ENCODE results near the gene COPS6. TPM values are rescaled to one million over a fixed set of nuclear protein-coding genes. Genes with fewer than 3 reads are reported as not detected.

COPS6 gene
- polyA plus RNA-seq, 1 of the 3 experiments (the other 2 are of a cell fraction): 435 TPM

DNA sequence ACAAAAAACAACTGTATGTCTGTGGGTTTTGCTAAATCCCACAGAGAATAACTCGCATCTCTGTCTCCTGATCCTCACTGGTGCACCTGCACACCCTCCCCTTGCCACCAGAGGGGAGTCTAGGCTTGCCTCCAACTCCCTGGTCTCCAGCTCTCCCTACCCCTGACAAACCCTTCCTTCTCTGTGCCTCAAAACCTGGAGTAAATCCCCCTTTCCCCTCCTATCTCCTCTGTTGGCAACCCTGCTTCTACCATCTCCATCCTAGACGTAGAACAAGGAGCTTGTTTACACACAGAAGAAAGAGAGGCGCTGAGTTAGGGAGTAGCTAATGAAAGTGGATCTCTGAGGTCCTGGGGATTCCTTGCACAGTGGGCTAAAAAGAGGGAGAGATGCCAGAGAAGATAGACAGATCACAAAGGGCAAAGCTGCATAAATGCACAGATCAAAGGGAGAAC is 44.0 kb downstream of the COPS6 start:
- H4K20me1 ChIP-seq (ENCODE audit: insufficient read depth): no peaks in the 10 kb centered on the region
- peak overlapping the region in 1 of 2 experiments; percentile 6; a peak in 1 of 4 replicates for H3K4me3 ChIP-seq (ENCODE audit: low read depth in 2 of 2, low read length in 1 of 2)
- H3K9ac ChIP-seq: no peak overlapping the region
- 0 out of 4 replicates have a peak overlapping the region, but pooled peaks of 1 of the 2 experiments have one; percentile 1 for H3K27ac ChIP-seq (ENCODE audit: low read depth in 2 of 2, low read length in 1 of 2)
- no peak overlapping the region for H3K4me2 ChIP-seq
- peak overlapping the region; percentile 54; the same call in 1 of the 2 replicates for H2AFZ ChIP-seq (ENCODE audit: low read depth)
- H3F3A ChIP-seq (replicated peaks; ENCODE audit: insufficient read depth): peaks cover 27% of the 10 kb centered on the region
- H3K9me2 ChIP-seq: no peaks in the 10 kb centered on the region
- CTCF ChIA-PET: interaction anchor here (0.6 to 13.6 kb wide), 51 partner anchors 8 to 1256 kb away, joined by 3 to 262 read pairs (median 6); partner anchors contain the start of genes AP4M1, CNPY4, COPS6 and GAL3ST4
- no peaks in the 10 kb centered on the region for H3K9me3 ChIP-seq
- H3K27me3 ChIP-seq (ENCODE audit: insufficient read depth): no peaks in the 10 kb centered on the region
- no peak for TF ChIP-seq TAF1 (IDR thresholded peaks at IDR 0.05; ENCODE audit: borderline replicate concordance, low read depth, low read length)
- no peak for TF ChIP-seq MXI1 (IDR thresholded peaks at IDR 0.05; ENCODE audit: low read depth, low read length)
- TF ChIP-seq SMC3 (IDR thresholded peaks at IDR 0.05; ENCODE audit: low read depth, low read length): peak; percentile 97
- 0 out of 2 replicates have a peak, but pooled peaks have one; percentile 2 for TF ChIP-seq FOXJ3 (CRISPR knock-in tag; IDR thresholded peaks at IDR 0.05)
- peak; percentile 97 for TF ChIP-seq RAD21 (IDR thresholded peaks at IDR 0.05; ENCODE audit: low read length)
- TF ChIP-seq GATA2 (CRISPR knock-in tag; IDR thresholded peaks at IDR 0.05): 0 out of 2 replicates have a peak, but pooled peaks have one; percentile 40
- TF ChIP-seq, protein P1, sequence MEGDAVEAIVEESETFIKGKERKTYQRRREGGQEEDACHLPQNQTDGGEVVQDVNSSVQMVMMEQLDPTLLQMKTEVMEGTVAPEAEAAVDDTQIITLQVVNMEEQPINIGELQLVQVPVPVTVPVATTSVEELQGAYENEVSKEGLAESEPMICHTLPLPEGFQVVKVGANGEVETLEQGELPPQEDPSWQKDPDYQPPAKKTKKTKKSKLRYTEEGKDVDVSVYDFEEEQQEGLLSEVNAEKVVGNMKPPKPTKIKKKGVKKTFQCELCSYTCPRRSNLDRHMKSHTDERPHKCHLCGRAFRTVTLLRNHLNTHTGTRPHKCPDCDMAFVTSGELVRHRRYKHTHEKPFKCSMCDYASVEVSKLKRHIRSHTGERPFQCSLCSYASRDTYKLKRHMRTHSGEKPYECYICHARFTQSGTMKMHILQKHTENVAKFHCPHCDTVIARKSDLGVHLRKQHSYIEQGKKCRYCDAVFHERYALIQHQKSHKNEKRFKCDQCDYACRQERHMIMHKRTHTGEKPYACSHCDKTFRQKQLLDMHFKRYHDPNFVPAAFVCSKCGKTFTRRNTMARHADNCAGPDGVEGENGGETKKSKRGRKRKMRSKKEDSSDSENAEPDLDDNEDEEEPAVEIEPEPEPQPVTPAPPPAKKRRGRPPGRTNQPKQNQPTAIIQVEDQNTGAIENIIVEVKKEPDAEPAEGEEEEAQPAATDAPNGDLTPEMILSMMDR (IDR thresholded peaks at IDR 0.05): peak; percentile 97
- TF ChIP-seq RFX5 (IDR thresholded peaks at IDR 0.05; ENCODE audit: low read length): no peak
- H3K36me3 ChIP-seq (replicated peaks in 1 of 2; ENCODE audit: control insufficient read depth in 1 of 2, insufficient read depth in 2 of 2, low read length in 1 of 2): no peaks in the 10 kb centered on the region
- POLR2A ChIA-PET: interaction anchor here (1.0 to 3.1 kb wide), 3 partner anchors 16 to 31 kb away, joined by 3 to 12 read pairs (median 4); partner anchors contain the start of genes AP4M1, LAMTOR4 and MCM7
- WGBS (ENCODE audit: low lambda C conversion rate): 17% methylated on average over 3 of the region's 3 CpGs
- peaks cover 5 to 10% of the 10 kb centered on the region in 2 experiments; a peak in 2 of 4 replicates for H3K4me1 ChIP-seq (ENCODE audit: control insufficient read depth in 1 of 2, insufficient read depth in 2 of 2, low read depth in 1 of 2, low read length in 1 of 2)
- DNase-seq: peak; percentile 89
- no peaks in the 10 kb centered on the region for H3K79me2 ChIP-seq (ENCODE audit: insufficient read depth)

DNA sequence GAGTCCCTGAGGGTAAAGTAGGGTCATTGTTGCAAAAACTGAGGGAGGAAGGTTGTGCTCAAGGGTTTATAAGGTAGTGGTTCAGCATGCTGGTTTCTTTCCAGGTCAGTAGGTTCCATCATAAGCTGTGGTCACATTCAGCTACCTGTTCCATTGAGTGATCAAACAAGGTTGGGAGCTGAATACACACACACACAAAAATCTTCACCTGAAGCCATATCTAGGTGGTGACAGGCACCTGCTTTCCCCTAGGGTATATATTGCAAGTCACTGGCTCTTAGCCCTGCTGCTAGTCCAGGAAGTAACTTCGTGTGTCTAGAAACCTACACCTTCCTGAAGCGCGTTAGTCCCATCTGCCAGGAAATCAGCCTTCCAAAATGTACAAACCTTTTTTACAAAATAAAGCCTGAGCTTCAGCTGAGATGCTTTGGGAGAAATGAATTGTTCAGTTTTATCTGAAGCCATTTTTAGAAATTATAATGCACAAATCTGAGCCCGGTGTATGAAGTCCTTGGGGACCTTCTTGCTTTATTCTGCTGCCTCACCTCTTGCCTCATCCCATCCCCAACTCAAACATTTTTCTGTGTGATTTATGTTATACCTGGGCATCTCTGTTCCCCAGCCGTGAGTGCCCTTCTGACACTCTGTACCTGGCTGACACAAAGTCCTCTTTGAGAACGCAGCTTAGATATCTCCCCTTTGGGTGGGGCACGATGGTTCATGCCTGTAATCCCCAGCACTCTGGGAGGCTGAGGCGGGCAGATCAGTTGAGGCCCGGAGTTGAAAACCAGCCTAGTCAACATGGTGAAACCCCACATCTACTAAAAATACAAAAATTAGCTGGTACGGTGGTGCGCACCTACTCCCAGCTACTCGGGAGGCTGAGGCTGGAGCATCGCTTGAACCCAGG is 49.3 kb downstream of the COPS6 start:
- H3K9me2 ChIP-seq: no peaks in the 10 kb centered on the region
- WGBS (ENCODE audit: low lambda C conversion rate): 80% methylated on average over 13 of the region's 13 CpGs
- DNase-seq: no peak
- H3K4me3 ChIP-seq (ENCODE audit: low read depth in 2 of 2, low read length in 1 of 2): no peak overlapping the region
- POLR2A ChIA-PET: no interaction called here
- no peak overlapping the region for H3K9ac ChIP-seq
- TF ChIP-seq, protein P2, sequence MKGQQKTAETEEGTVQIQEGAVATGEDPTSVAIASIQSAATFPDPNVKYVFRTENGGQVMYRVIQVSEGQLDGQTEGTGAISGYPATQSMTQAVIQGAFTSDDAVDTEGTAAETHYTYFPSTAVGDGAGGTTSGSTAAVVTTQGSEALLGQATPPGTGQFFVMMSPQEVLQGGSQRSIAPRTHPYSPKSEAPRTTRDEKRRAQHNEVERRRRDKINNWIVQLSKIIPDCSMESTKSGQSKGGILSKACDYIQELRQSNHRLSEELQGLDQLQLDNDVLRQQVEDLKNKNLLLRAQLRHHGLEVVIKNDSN (IDR thresholded peaks at IDR 0.05; ENCODE audit: borderline replicate concordance, low read depth): no peak
- TF ChIP-seq, protein P3, sequence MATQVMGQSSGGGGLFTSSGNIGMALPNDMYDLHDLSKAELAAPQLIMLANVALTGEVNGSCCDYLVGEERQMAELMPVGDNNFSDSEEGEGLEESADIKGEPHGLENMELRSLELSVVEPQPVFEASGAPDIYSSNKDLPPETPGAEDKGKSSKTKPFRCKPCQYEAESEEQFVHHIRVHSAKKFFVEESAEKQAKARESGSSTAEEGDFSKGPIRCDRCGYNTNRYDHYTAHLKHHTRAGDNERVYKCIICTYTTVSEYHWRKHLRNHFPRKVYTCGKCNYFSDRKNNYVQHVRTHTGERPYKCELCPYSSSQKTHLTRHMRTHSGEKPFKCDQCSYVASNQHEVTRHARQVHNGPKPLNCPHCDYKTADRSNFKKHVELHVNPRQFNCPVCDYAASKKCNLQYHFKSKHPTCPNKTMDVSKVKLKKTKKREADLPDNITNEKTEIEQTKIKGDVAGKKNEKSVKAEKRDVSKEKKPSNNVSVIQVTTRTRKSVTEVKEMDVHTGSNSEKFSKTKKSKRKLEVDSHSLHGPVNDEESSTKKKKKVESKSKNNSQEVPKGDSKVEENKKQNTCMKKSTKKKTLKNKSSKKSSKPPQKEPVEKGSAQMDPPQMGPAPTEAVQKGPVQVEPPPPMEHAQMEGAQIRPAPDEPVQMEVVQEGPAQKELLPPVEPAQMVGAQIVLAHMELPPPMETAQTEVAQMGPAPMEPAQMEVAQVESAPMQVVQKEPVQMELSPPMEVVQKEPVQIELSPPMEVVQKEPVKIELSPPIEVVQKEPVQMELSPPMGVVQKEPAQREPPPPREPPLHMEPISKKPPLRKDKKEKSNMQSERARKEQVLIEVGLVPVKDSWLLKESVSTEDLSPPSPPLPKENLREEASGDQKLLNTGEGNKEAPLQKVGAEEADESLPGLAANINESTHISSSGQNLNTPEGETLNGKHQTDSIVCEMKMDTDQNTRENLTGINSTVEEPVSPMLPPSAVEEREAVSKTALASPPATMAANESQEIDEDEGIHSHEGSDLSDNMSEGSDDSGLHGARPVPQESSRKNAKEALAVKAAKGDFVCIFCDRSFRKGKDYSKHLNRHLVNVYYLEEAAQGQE (IDR thresholded peaks at IDR 0.05; ENCODE audit: low read depth, low read length): no peak
- TF ChIP-seq SMC3 (IDR thresholded peaks at IDR 0.05; ENCODE audit: low read depth, low read length) (no peak), GATA2 (CRISPR knock-in tag; IDR thresholded peaks at IDR 0.05) (no peak), NRF1 (IDR thresholded peaks at IDR 0.05; ENCODE audit: low read depth, low read length) (no peak), MEF2A (IDR thresholded peaks at IDR 0.05; ENCODE audit: borderline replicate concordance, low read depth) (no peak)
- TF ChIP-seq, protein P4, sequence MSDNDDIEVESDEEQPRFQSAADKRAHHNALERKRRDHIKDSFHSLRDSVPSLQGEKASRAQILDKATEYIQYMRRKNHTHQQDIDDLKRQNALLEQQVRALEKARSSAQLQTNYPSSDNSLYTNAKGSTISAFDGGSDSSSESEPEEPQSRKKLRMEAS (IDR thresholded peaks at IDR 0.05; ENCODE audit: low read depth): no peak
- TF ChIP-seq, protein P5, sequence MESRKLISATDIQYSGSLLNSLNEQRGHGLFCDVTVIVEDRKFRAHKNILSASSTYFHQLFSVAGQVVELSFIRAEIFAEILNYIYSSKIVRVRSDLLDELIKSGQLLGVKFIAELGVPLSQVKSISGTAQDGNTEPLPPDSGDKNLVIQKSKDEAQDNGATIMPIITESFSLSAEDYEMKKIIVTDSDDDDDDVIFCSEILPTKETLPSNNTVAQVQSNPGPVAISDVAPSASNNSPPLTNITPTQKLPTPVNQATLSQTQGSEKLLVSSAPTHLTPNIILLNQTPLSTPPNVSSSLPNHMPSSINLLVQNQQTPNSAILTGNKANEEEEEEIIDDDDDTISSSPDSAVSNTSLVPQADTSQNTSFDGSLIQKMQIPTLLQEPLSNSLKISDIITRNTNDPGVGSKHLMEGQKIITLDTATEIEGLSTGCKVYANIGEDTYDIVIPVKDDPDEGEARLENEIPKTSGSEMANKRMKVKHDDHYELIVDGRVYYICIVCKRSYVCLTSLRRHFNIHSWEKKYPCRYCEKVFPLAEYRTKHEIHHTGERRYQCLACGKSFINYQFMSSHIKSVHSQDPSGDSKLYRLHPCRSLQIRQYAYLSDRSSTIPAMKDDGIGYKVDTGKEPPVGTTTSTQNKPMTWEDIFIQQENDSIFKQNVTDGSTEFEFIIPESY (IDR thresholded peaks at IDR 0.05; ENCODE audit: borderline replicate concordance, low read depth): no peak
- no peaks in the 10 kb centered on the region for H4K20me1 ChIP-seq (ENCODE audit: insufficient read depth)
- no peaks in the 10 kb centered on the region for H3K36me3 ChIP-seq (replicated peaks in 1 of 2; ENCODE audit: control insufficient read depth in 1 of 2, insufficient read depth in 2 of 2, low read length in 1 of 2)
- peaks cover 7% of the 10 kb centered on the region for H3F3A ChIP-seq (replicated peaks; ENCODE audit: insufficient read depth)
- CTCF ChIA-PET: interaction anchor here (2.0 to 13.6 kb wide), 3 partner anchors 8 to 77 kb away, joined by 6 to 262 read pairs (median 77); partner anchors contain the start of gene PVRIG
- H3K4me1 ChIP-seq (ENCODE audit: control insufficient read depth in 1 of 2, insufficient read depth in 2 of 2, low read depth in 1 of 2, low read length in 1 of 2): no peaks in the 10 kb centered on the region
- H3K27ac ChIP-seq (ENCODE audit: low read depth in 2 of 2, low read length in 1 of 2): no peak overlapping the region
- no peaks in the 10 kb centered on the region for H3K9me3 ChIP-seq
- no peak overlapping the region for H3K4me2 ChIP-seq
- H3K79me2 ChIP-seq (ENCODE audit: insufficient read depth): no peaks in the 10 kb centered on the region
- H3K27me3 ChIP-seq (ENCODE audit: insufficient read depth): no peaks in the 10 kb centered on the region
- H2AFZ ChIP-seq (ENCODE audit: low read depth): no peak overlapping the region

All from SK-N-SH (cell line).